GM23338 (cell line): ENCODE results near the gene HADHB. TPM values are rescaled to one million over a fixed set of nuclear protein-coding genes. Genes with fewer than 3 reads are reported as not detected.

Experiments used
- ATAC-seq: fragments of 200-7000 bp; cut with Tn5 transposase; 3 replicates; pipeline ENCODE4 v1.9.1; 2020
- DNase-seq: peaks from one replicate; pipeline ENCODE4 v3.0.0-alpha.2; 2015; ENCODE audit warnings: low spot score
- H2AFZ ChIP-seq: fragments of 200-600 bp; sonication (generic); 2 replicates; pipeline ENCODE4 v1.8.0; 2016; ENCODE audit warnings: antibody characterized with exemption, mild to moderate bottlenecking, moderate library complexity
- H3F3A ChIP-seq: fragments of 200-600 bp; sonication (generic); replicated peaks from 2 replicates; pipeline ENCODE4 v1.8.0; 2017; ENCODE audit warnings: antibody characterized with exemption, mixed run types, low read depth
- H3K27ac ChIP-seq: fragments of 200-600 bp; sonication (generic); 2 replicates; pipeline ENCODE4 v1.6.1; 2016; ENCODE audit warnings: low read depth
- H3K27me3 ChIP-seq: fragments of 200-600 bp; sonication (generic); 2 replicates; pipeline ENCODE4 v1.8.0; 2016; ENCODE audit warnings: mild to moderate bottlenecking, mixed run types, moderate library complexity; ENCODE audit not compliant: insufficient read depth
- H3K36me3 ChIP-seq: fragments of 200-600 bp; sonication (generic); 2 replicates; pipeline ENCODE4 v1.8.0; 2016; ENCODE audit warnings: mild to moderate bottlenecking; ENCODE audit not compliant: insufficient read depth
- H3K4me1 ChIP-seq: fragments of 200-600 bp; sonication (generic); 2 replicates; pipeline ENCODE4 v1.8.0; 2016; ENCODE audit warnings: mild to moderate bottlenecking, moderate library complexity; ENCODE audit not compliant: insufficient read depth
- H3K4me2 ChIP-seq: fragments of 200-600 bp; sonication (generic); 2 replicates; pipeline ENCODE4 v1.7.1; 2017; ENCODE audit warnings: mixed run types
- H3K4me3 ChIP-seq: fragments of 200-600 bp; sonication (generic); 2 replicates; pipeline ENCODE4 v1.6.1; 2016; ENCODE audit warnings: mixed run types
- H3K79me2 ChIP-seq: fragments of 200-600 bp; sonication (generic); replicated peaks from 2 replicates; pipeline ENCODE4 v1.8.0; 2017; ENCODE audit warnings: mild to moderate bottlenecking; ENCODE audit not compliant: insufficient read depth
- H3K9me2 ChIP-seq: fragments of 200-600 bp; sonication (generic); 2 replicates; pipeline ENCODE4 v1.8.0; 2017; ENCODE audit not compliant: insufficient read depth
- H4K20me1 ChIP-seq: fragments of 200-600 bp; sonication (generic); replicated peaks from 2 replicates; pipeline ENCODE4 v1.8.0; 2017; ENCODE audit warnings: mild to moderate bottlenecking; ENCODE audit not compliant: insufficient read depth
- H3K27ac Mint-ChIP-seq: 2 replicates; pipeline ENCODE4 v1.8.0; 2020; ENCODE audit warnings: inconsistent platforms, mild to moderate bottlenecking, moderate library complexity, mixed read lengths
- H3K27me3 Mint-ChIP-seq: 3 replicates; pipeline ENCODE4 v1.8.0; 2022; ENCODE audit warnings: low read depth, mild to moderate bottlenecking, moderate library complexity, mixed read lengths, inconsistent platforms; ENCODE audit not compliant: insufficient read depth, poor library complexity
- H3K36me3 Mint-ChIP-seq: 3 replicates; pipeline ENCODE4 v1.8.0; 2021; ENCODE audit warnings: low read depth, mild to moderate bottlenecking, inconsistent platforms, moderate library complexity, mixed read lengths
- H3K4me1 Mint-ChIP-seq: 3 replicates; pipeline ENCODE4 v1.8.0; 2020; ENCODE audit warnings: mild to moderate bottlenecking, inconsistent platforms, mixed read lengths
- H3K4me3 Mint-ChIP-seq: 3 replicates; pipeline ENCODE4 v1.8.0; 2021; ENCODE audit warnings: moderate library complexity, mild to moderate bottlenecking, inconsistent platforms, mixed read lengths
- H3K9me3 Mint-ChIP-seq: 3 replicates; pipeline ENCODE4 v1.8.0; 2020; ENCODE audit warnings: moderate library complexity, mild to moderate bottlenecking, inconsistent platforms, mixed read lengths
- CREB1 ChIP-seq: fragments of 250-450 bp; sonication (Bioruptor Pico); IDR thresholded peaks from 2 replicates; pipeline ENCODE4 v1.5.0; 2020; ENCODE audit warnings: low read depth, mild to moderate bottlenecking, moderate library complexity
- CTCF ChIP-seq, 2 experiments: fragments of 200-600 bp in 1 of 2; sonication (generic) in 1 of 2; conservative IDR thresholded peaks; 2 replicates each; pipeline versions ENCODE4 v1.5.1 to v1.6.1; 2016 to 2017; ENCODE audit warnings: antibody characterized with exemption in 2 of 2, low read depth in 2 of 2, mild to moderate bottlenecking in 2 of 2, moderate library complexity in 1 of 2
- ETS1 ChIP-seq: IDR thresholded peaks from 2 replicates; pipeline ENCODE4 v1.6.1; 2016; ENCODE audit warnings: antibody characterized with exemption
- EZH2 ChIP-seq: fragments of 200-600 bp; sonication (generic); IDR thresholded peaks from one replicate; pipeline ENCODE4 v1.8.0; 2017; ENCODE audit warnings: antibody characterized with exemption, mild to moderate bottlenecking, low read depth; ENCODE audit not compliant: unreplicated experiment
- EZH2phosphoT487 ChIP-seq: fragments of 200-600 bp; sonication (generic); IDR thresholded peaks from one replicate; pipeline ENCODE4 v1.8.1; 2018; ENCODE audit warnings: antibody characterized with exemption; ENCODE audit not compliant: unreplicated experiment
- JUNB ChIP-seq: IDR thresholded peaks from one replicate; pipeline ENCODE4 v1.6.1; 2016; ENCODE audit warnings: antibody characterized with exemption; ENCODE audit not compliant: unreplicated experiment
- NANOG ChIP-seq: IDR thresholded peaks from 2 replicates; pipeline ENCODE4 v1.6.1; 2016; ENCODE audit warnings: antibody characterized with exemption, borderline replicate concordance
- POLR2AphosphoS5 ChIP-seq: IDR thresholded peaks from 2 replicates; pipeline ENCODE4 v1.6.1; 2016; ENCODE audit warnings: antibody characterized with exemption, low read depth
- REST ChIP-seq: IDR thresholded peaks from one replicate; pipeline ENCODE4 v1.6.1; 2018; ENCODE audit warnings: antibody characterized with exemption; ENCODE audit not compliant: unreplicated experiment
- STAT1 ChIP-seq: IDR thresholded peaks from one replicate; pipeline ENCODE4 v1.6.1; 2016; ENCODE audit warnings: antibody characterized with exemption; ENCODE audit not compliant: unreplicated experiment
- ZNF114 ChIP-seq: fragments of 250-450 bp; sonication (Bioruptor Pico); IDR thresholded peaks from 2 replicates; pipeline ENCODE4 v1.5.0; 2020; ENCODE audit warnings: mild to moderate bottlenecking, moderate library complexity
- ZNF331 ChIP-seq: fragments of 250-450 bp; sonication (Bioruptor Pico); IDR thresholded peaks from 2 replicates; pipeline ENCODE4 v1.5.0; 2020; ENCODE audit warnings: low read depth, mild to moderate bottlenecking, moderate library complexity
- ZNF462 ChIP-seq: fragments of 250-450 bp; sonication (Bioruptor Pico); IDR thresholded peaks from 2 replicates; pipeline ENCODE4 v1.5.0; 2020; ENCODE audit warnings: mild to moderate bottlenecking, moderate library complexity
- polyA plus RNA-seq: library from polyadenylated mRNA; unstranded; fragments of >200 nt; fragmentation: Nextera tagmentation; extraction: Ambion mirVana; gene quantifications from 2 replicates; pipeline ENCODE4 v1.2.1, GENCODE V29; 2016
- total RNA-seq: library from RNA; depleted of rRNA; stranded (reverse); fragments of >200 nt; shearing (Covaris generic); gene quantifications from 2 replicates; pipeline ENCODE4 v1.2.3, GENCODE V29; 2014

HADHB gene
- total and polyA plus RNA-seq, 2 experiments from 2014 or later = 41.1 to 43.4 TPM

- TF ChIP-seq JUNB (no peak), REST (no peak), ETS1 (no peak), EZH2phosphoT487 (no peak), ZNF114 (CRISPR knock-in tag) (no peak), STAT1 (no peak), NANOG (no peak), EZH2 (no peak), ZNF462 (CRISPR knock-in tag) (no peak), CREB1 (CRISPR knock-in tag) (no peak), ZNF331 (no peak), CTCF (conservative IDR thresholded peaks at IDR 0.05; ENCODE audit: low read depth in 2 of 2) (no peak), POLR2AphosphoS5 (no peak)
- Histone ChIP-seq H3K4me1 (no peaks in the 10 kb centered on the region), H2AFZ (no peak overlapping the region), H3K27me3 (no peaks in the 10 kb centered on the region), H3K27ac (0 out of 2 replicates have a peak overlapping the region, but pooled peaks have one; percentile 42), H3K36me3 (peaks cover 4% of the 10 kb centered on the region; the same call in 1 of the 2 replicates), H3K9me2 (no peaks in the 10 kb centered on the region), H3K4me3 (no peak overlapping the region), H4K20me1 (no peaks in the 10 kb centered on the region), H3K79me2 (no peaks in the 10 kb centered on the region), H3K4me2 (no peak overlapping the region), H3F3A (no peaks in the 10 kb centered on the region)
- ATAC-seq = no peak
- Mint-ChIP-seq H3K27me3 (no peaks in the 10 kb centered on the region), H3K9me3 (no peaks in the 10 kb centered on the region), H3K36me3 (peaks cover 2% of the 10 kb centered on the region; the same call in 1 of the 3 replicates), H3K27ac (no peak overlapping the region), H3K4me3 (no peak overlapping the region), H3K4me1 (no peaks in the 10 kb centered on the region)
- no peak for DNase-seq
Observed at GRCh38 chr2:26273501-26273900, 28.8 kb downstream of the HADHB start.
